HepG2 (cell line): Measurements from ENCODE around the gene GPBAR1. TPM values are rescaled to one million over a fixed set of nuclear protein-coding genes. Genes with fewer than 3 reads are reported as not detected.
A peak's percentile ranks its signal among the peaks of the same experiment; 100 is the strongest.

Experiments
- ATAC-seq: fragments of 200-7000 bp; cut with Tn5 transposase; 3 replicates; pipeline ENCODE4 v1.9.1; 2020; ENCODE audit warnings: mild to moderate bottlenecking, moderate library complexity
- BruUV-seq: library from RNA; stranded (reverse); fragments of 400-500 nt; replicated peaks from 2 replicates; lab custom pipeline; 2021; lab: Mats Ljungman, UMichigan
- CTCF ChIA-PET: fragments of 300-600 bp; formaldehyde crosslinking; extraction: SDS; loops from one replicate; lab custom pipeline; 2021; ENCODE audit warnings: low total read pairs, inconsistent platforms, low intra/inter-chr PET ratio; lab: Yijun Ruan, JAX
- POLR2A ChIA-PET: fragments of 350-600 bp; sonication (Branson Sonifier 250); formaldehyde crosslinking; loops from one replicate; lab custom pipeline; 2020; ENCODE audit warnings: antibody characterized with exemption, inconsistent platforms; lab: Yijun Ruan, JAX
- DNase-seq: peaks from one replicate; pipeline ENCODE4 v3.0.0-alpha.2; 2015; ENCODE audit warnings: low spot score
- FAIRE-seq: peaks from 3 replicates; lab custom pipeline; 2011; peaks lifted over from hg19 to GRCh38; lab: Jason Lieb, UNC
- H2AFZ ChIP-seq: one replicate; pipeline ENCODE4 v1.6.1; 2011; ENCODE audit warnings: low read length, inconsistent platforms
- H3K27ac ChIP-seq: fragments of 300-600 bp; 3 replicates; pipeline ENCODE4 v1.8.0; 2011; ENCODE audit warnings: mixed run types, mild to moderate bottlenecking, mixed read lengths, low read length, inconsistent platforms; ENCODE audit not compliant: insufficient read depth; ENCODE audit errors: extremely low read length
- H3K27me3 ChIP-seq, 2 experiments: fragments of 200-600 bp in 1 of 2; 2 replicates in 1 of 2; 3 replicates in 1 of 2; pipeline versions ENCODE4 v1.6.0 to v1.8.0; 2011; ENCODE audit warnings: low read length in 2 of 2, mild to moderate bottlenecking in 2 of 2, moderate library complexity in 2 of 2, inconsistent platforms in 1 of 2; ENCODE audit not compliant: insufficient read depth in 2 of 2, control insufficient read depth in 1 of 2
- H3K36me3 ChIP-seq, 2 experiments: fragments of 200-600 bp in 1 of 2; replicated peaks in 1 of 2; 2 replicates in 1 of 2; 3 replicates in 1 of 2; pipeline versions ENCODE4 v1.5.1 to v1.8.0; 2011; ENCODE audit warnings: low read length in 2 of 2, inconsistent platforms in 1 of 2; ENCODE audit not compliant: insufficient read depth in 2 of 2, control insufficient read depth in 1 of 2
- H3K4me1 ChIP-seq: 2 replicates; pipeline ENCODE4 v1.5.1; 2012; ENCODE audit warnings: low read length, inconsistent platforms; ENCODE audit not compliant: insufficient read depth
- H3K4me2 ChIP-seq: 2 replicates; pipeline ENCODE4 v1.6.0; 2011; ENCODE audit warnings: low read depth, low read length, inconsistent platforms
- H3K4me3 ChIP-seq, 3 experiments: fragments of 200-600 bp in 1 of 3; sonication (generic), shearing (Covaris generic) in 1 of 3; replicated peaks in 1 of 3; 2 replicates each; pipeline ENCODE4 v1.5.1; 2011 to 2016; ENCODE audit warnings: low read length in 3 of 3, inconsistent platforms in 2 of 3, low read depth in 2 of 3, mild to moderate bottlenecking in 2 of 3, control low read depth in 1 of 3, mixed read lengths in 1 of 3; ENCODE audit not compliant: insufficient read depth in 1 of 3
- H3K79me2 ChIP-seq: one replicate; pipeline ENCODE4 v1.6.1; 2011; ENCODE audit warnings: low read length, inconsistent platforms; ENCODE audit not compliant: insufficient read depth
- H3K9ac ChIP-seq: 2 replicates; pipeline ENCODE4 v1.6.0; 2011; ENCODE audit warnings: mild to moderate bottlenecking, low read depth, low read length, inconsistent platforms; ENCODE audit not compliant: insufficient read depth
- H3K9me3 ChIP-seq: 2 replicates; pipeline ENCODE4 v1.5.1; 2012; ENCODE audit warnings: mild to moderate bottlenecking, low read length
- H4K20me1 ChIP-seq: 2 replicates; pipeline ENCODE4 v1.6.0; 2011; ENCODE audit warnings: inconsistent platforms, mild to moderate bottlenecking, low read length, moderate library complexity; ENCODE audit not compliant: insufficient read depth
- FOXP4 ChIP-seq: sonication (generic); formaldehyde crosslinking; IDR thresholded peaks from 2 replicates; pipeline ENCODE4 v1.4.0; 2020; ENCODE audit warnings: missing genetic modification reagents
- FUBP1 ChIP-seq: sonication (generic); formaldehyde crosslinking; IDR thresholded peaks from 2 replicates; pipeline ENCODE4 v1.5.1; 2020; ENCODE audit warnings: missing genetic modification reagents, mild to moderate bottlenecking, borderline replicate concordance
- HNF1B ChIP-seq: sonication (generic); formaldehyde crosslinking; IDR thresholded peaks from 2 replicates; pipeline ENCODE4 v1.5.1; 2020; ENCODE audit warnings: mild to moderate bottlenecking, moderate library complexity, missing genetic modification reagents
- IRF2 ChIP-seq: IDR thresholded peaks from 2 replicates; pipeline ENCODE4 v1.6.1; 2018; ENCODE audit warnings: missing genetic modification reagents, missing compliant biosample characterization
- MAFF ChIP-seq: IDR thresholded peaks from 2 replicates; pipeline ENCODE4 v1.6.1; 2011; ENCODE audit warnings: low read depth, low read length, improper control_type of control experiment
- SAP130 ChIP-seq: IDR thresholded peaks from 2 replicates; pipeline ENCODE4 v1.6.1; 2016; ENCODE audit warnings: low read depth
- SOX13 ChIP-seq, 3 experiments: fragments of 450-650 bp in 1 of 3; sonication (generic) in 1 of 3; formaldehyde crosslinking in 1 of 3; IDR thresholded peaks in 2 of 3; conservative IDR thresholded peaks in 1 of 3; 2 replicates each; pipeline versions ENCODE4 v1.5.0 to v1.6.1; 2016 to 2020; ENCODE audit warnings: antibody characterized with exemption in 1 of 3, mild to moderate bottlenecking in 1 of 3, missing compliant biosample characterization in 1 of 3, missing genetic modification reagents in 1 of 3, moderate library complexity in 1 of 3
- TFDP2 ChIP-seq: sonication (generic); formaldehyde crosslinking; IDR thresholded peaks from 2 replicates; pipeline ENCODE4 v1.4.0; 2020; ENCODE audit warnings: missing genetic modification reagents
- ZFYVE20 ChIP-seq: sonication (generic); formaldehyde crosslinking; IDR thresholded peaks from 2 replicates; pipeline ENCODE4 v1.8.0; 2023; ENCODE audit warnings: low read depth, mild to moderate bottlenecking, moderate library complexity, missing genetic modification reagents, borderline replicate concordance
- ZNF17 ChIP-seq: sonication (generic); formaldehyde crosslinking; IDR thresholded peaks from 2 replicates; pipeline ENCODE4 v1.5.0; 2020; ENCODE audit warnings: mild to moderate bottlenecking, missing genetic modification reagents
- ZNF30 ChIP-seq: sonication (generic); formaldehyde crosslinking; IDR thresholded peaks from 2 replicates; pipeline ENCODE4 v1.5.0; 2020; ENCODE audit warnings: mild to moderate bottlenecking, missing genetic modification reagents
- ZNF432 ChIP-seq: sonication (generic); formaldehyde crosslinking; IDR thresholded peaks from 2 replicates; pipeline ENCODE4 v1.5.0; 2020; ENCODE audit warnings: missing genetic modification reagents, mild to moderate bottlenecking, borderline replicate concordance
- ZNF576 ChIP-seq: sonication (generic); formaldehyde crosslinking; IDR thresholded peaks from 2 replicates; pipeline ENCODE4 v1.4.0; 2020; ENCODE audit warnings: mild to moderate bottlenecking, missing genetic modification reagents
- ZNF772 ChIP-seq: sonication (generic); formaldehyde crosslinking; IDR thresholded peaks from 2 replicates; pipeline ENCODE4 v1.5.0; 2020; ENCODE audit warnings: mild to moderate bottlenecking, missing genetic modification reagents
- WGBS: methylation state at CpG from one replicate; pipeline ENCODE4 v1.1.6; 2017; ENCODE audit warnings: low lambda C conversion rate; 5-methylcytosine and 5-hydroxymethylcytosine counted together
- in situ Hi-C: cut with HindIII; loops from 2 replicates; pipeline ENCODE4 v1.10.0; 2017; ENCODE audit warnings: low pct_unique_long_range_greater_than_20kb; ENCODE audit not compliant: extremely low pct_ligation_motif_present
- intact Hi-C: fragments of 100-400 bp; cut with micrococcal nuclease; formaldehyde crosslinking; loops from one replicate; pipeline ENCODE4 v1.10.0; 2022; ENCODE audit not compliant: unreplicated experiment
- polyA plus RNA-seq, 8 experiments: library from polyadenylated mRNA; depleted of rRNA in 3 of 8; stranded (reverse) in 7 of 8; unstranded in 1 of 8; fragments of >200 nt; fragmentation: Illumina TruSeq in 4 of 8; extraction: Trizol in 4 of 8; gene quantifications; 2 replicates each; pipeline versions ENCODE4 v1.2.1 to v1.2.3, GENCODE V29; 2011 to 2016; ENCODE audit warnings: low read depth in 4 of 8, missing spikeins in 1 of 8, mixed read lengths in 1 of 8; ENCODE audit not compliant: insufficient read depth in 1 of 8
- total RNA-seq, 5 experiments: library from RNA; depleted of rRNA; stranded (reverse); fragments of >200 nt; fragmentation: Illumina TruSeq; extraction: Trizol; gene quantifications; 2 replicates each; pipeline ENCODE4 v1.2.3, GENCODE V29; 2016; ENCODE audit warnings: low read depth in 1 of 5

The GPBAR1 gene
- total and polyA plus RNA-seq, 2 of the 13 experiments (the other 11 are each of a cell fraction or from before 2014, with no cell fraction given): 0.05 to 0.09 TPM

- Histone ChIP-seq H2AFZ (no peak overlapping the region), H3K9me3 (no peaks in the 10 kb centered on the region), H3K4me2 (peak overlapping the region; percentile 29; the same call in 1 of the 2 replicates), H4K20me1 (no peaks in the 10 kb centered on the region), H3K36me3 (no peaks in the 10 kb centered on the region), H3K4me3 (no peak overlapping the region), H3K4me1 (peaks cover 67% of the 10 kb centered on the region), H3K27ac (no peak overlapping the region), H3K27me3 (0 out of 5 replicates have a peak, but pooled peaks cover 0 to 3% of the 10 kb centered on the region in 2 experiments), H3K9ac (no peak overlapping the region), H3K79me2 (no peaks in the 10 kb centered on the region)
- DNase-seq (no peak), FAIRE-seq (no peak), ATAC-seq (no peak)
- 42% methylated on average over 6 of the region's 6 CpGs for WGBS
- ChIA-PET POLR2A (interaction anchor here (2.3 to 2.4 kb wide), 2 partner anchors 14 to 15 kb away, joined by 8 to 9 read pairs; no protein-coding TSS in a partner anchor), CTCF (no interaction called here)
- no TSS peak for BruUV-seq
- intact Hi-C loops: no loop called here
- in situ Hi-C loops: no loop called here
- TF ChIP-seq MAFF (no peak), IRF2 (CRISPR knock-in tag) (no peak), ZNF432 (CRISPR knock-in tag) (no peak), TFDP2 (CRISPR knock-in tag) (no peak), SOX13 (IDR thresholded peaks at IDR 0.05) (no peak), SOX13 (CRISPR knock-in tag; conservative IDR thresholded peaks at IDR 0.05 in 1 of 2, IDR thresholded peaks at IDR 0.05 in 1 of 2) (peak in 1 of 2 experiments; percentile 34; a peak in 2 of 4 replicates), HNF1B (CRISPR knock-in tag) (peak; percentile 27; the same call in 1 of the 2 replicates), ZNF30 (CRISPR knock-in tag) (no peak), FUBP1 (CRISPR knock-in tag) (no peak), ZNF576 (CRISPR knock-in tag) (no peak), ZFYVE20 (CRISPR knock-in tag) (no peak), FOXP4 (CRISPR knock-in tag) (0 out of 2 replicates have a peak, but pooled peaks have one; percentile 17), ZNF772 (no peak), ZNF17 (CRISPR knock-in tag) (no peak), SAP130 (CRISPR knock-in tag) (peak; percentile 20; the same call in 1 of the 2 replicates)
These were observed 46.7 kb downstream of the GPBAR1 start for GRCh38 chr2:218307415-218308090.
